Neural cell (in vitro differentiated cells): ENCODE measurements around the gene ADGRL3. TPM values are rescaled to one million over a fixed set of nuclear protein-coding genes. Genes with fewer than 3 reads are reported as not detected.

Experiments used
- H2AFZ ChIP-seq: fragments of 200-600, 300-800 bp; sonication (generic), shearing (Covaris generic); 2 replicates; pipeline ENCODE4 v1.6.0; 2014; ENCODE audit warnings: low read depth, mild to moderate bottlenecking, antibody characterized with exemption, low read length, moderate library complexity
- H3F3A ChIP-seq: fragments of 200-600 bp; shearing (Covaris generic); 2 replicates; pipeline ENCODE4 v1.6.1; 2016; ENCODE audit warnings: mild to moderate bottlenecking, moderate library complexity, mixed read lengths, antibody characterized with exemption, low read length; ENCODE audit not compliant: insufficient read depth, poor library complexity, severe bottlenecking
- H3K27ac ChIP-seq: fragments of 200-600, 300-800 bp; sonication (generic), shearing (Covaris generic); 2 replicates; pipeline ENCODE4 v1.5.1; 2014; ENCODE audit warnings: mild to moderate bottlenecking, low read length, moderate library complexity
- H3K27me3 ChIP-seq: fragments of 300-800, 200-600 bp; sonication (generic), shearing (Covaris generic); 2 replicates; pipeline ENCODE4 v1.6.0; 2014; ENCODE audit warnings: mild to moderate bottlenecking, low read depth, low read length, moderate library complexity; ENCODE audit not compliant: insufficient read depth
- H3K36me3 ChIP-seq: fragments of 300-800, 200-600 bp; sonication (generic), shearing (Covaris generic); 2 replicates; pipeline ENCODE4 v1.5.1; 2014; ENCODE audit warnings: mild to moderate bottlenecking, antibody characterized with exemption, low read length, moderate library complexity; ENCODE audit not compliant: insufficient read depth
- H3K4me2 ChIP-seq: fragments of 300-800, 200-600 bp; sonication (generic), shearing (Covaris generic); 2 replicates; pipeline ENCODE4 v1.6.0; 2014; ENCODE audit warnings: mild to moderate bottlenecking, low read length
- H3K4me3 ChIP-seq: fragments of 300-800, 200-600 bp; sonication (generic), shearing (Covaris generic); 2 replicates; pipeline ENCODE4 v1.5.1; 2014; ENCODE audit warnings: mild to moderate bottlenecking, low read length, moderate library complexity
- H3K79me2 ChIP-seq: fragments of 200-600 bp; shearing (Covaris generic); replicated peaks from 2 replicates; pipeline ENCODE4 v1.6.0; 2014; ENCODE audit warnings: mild to moderate bottlenecking, low read length, moderate library complexity; ENCODE audit not compliant: insufficient read depth
- H3K9ac ChIP-seq: fragments of 300-800, 200-600 bp; sonication (generic), shearing (Covaris generic); 2 replicates; pipeline ENCODE4 v1.6.1; 2016; ENCODE audit warnings: mild to moderate bottlenecking, low read length, mixed read lengths
- H3K9me2 ChIP-seq: fragments of 200-600 bp; shearing (Covaris generic); 2 replicates; pipeline ENCODE4 v1.6.1; 2016; ENCODE audit warnings: mild to moderate bottlenecking, low read length, mixed read lengths; ENCODE audit not compliant: insufficient read depth
- H3K9me3 ChIP-seq: fragments of 200-600, 300-800 bp; sonication (generic), shearing (Covaris generic); 2 replicates; pipeline ENCODE4 v1.6.1; 2016; ENCODE audit warnings: mild to moderate bottlenecking, mixed run types, low read length, moderate library complexity, mixed read lengths
- H4K20me1 ChIP-seq: fragments of 200-600 bp; shearing (Covaris generic); 2 replicates; pipeline ENCODE4 v1.6.1; 2016; ENCODE audit warnings: mild to moderate bottlenecking, mixed run types; ENCODE audit not compliant: insufficient read depth
- EP300 ChIP-seq: fragments of 450-650 bp; conservative IDR thresholded peaks from 2 replicates; pipeline ENCODE4 v1.6.1; 2014; ENCODE audit warnings: antibody characterized with exemption, mild to moderate bottlenecking, moderate library complexity; ENCODE audit not compliant: poor library complexity, severe bottlenecking
- EZH2 ChIP-seq: fragments of 200-600, 300-800 bp; shearing (Covaris generic), sonication (generic); IDR thresholded peaks from 2 replicates; pipeline ENCODE4 v1.6.1; 2014; ENCODE audit warnings: antibody characterized with exemption, low read length, borderline replicate concordance, mild to moderate bottlenecking; ENCODE audit not compliant: insufficient read depth, poor library complexity, severe bottlenecking
- MXI1 ChIP-seq: fragments of 450-650 bp; conservative IDR thresholded peaks from 2 replicates; pipeline ENCODE4 v1.6.1; 2014; ENCODE audit warnings: antibody characterized with exemption, mild to moderate bottlenecking; ENCODE audit not compliant: poor library complexity, severe bottlenecking
- POLR2AphosphoS5 ChIP-seq: IDR thresholded peaks from 2 replicates; pipeline ENCODE4 v1.6.1; 2012
- RAD21 ChIP-seq: fragments of 450-650 bp; conservative IDR thresholded peaks from 2 replicates; pipeline ENCODE4 v1.6.1; 2014; ENCODE audit warnings: antibody characterized with exemption, mild to moderate bottlenecking, moderate library complexity
- TAF1 ChIP-seq: IDR thresholded peaks from 2 replicates; pipeline ENCODE4 v1.6.1; 2012; ENCODE audit warnings: low read depth
- polyA plus RNA-seq: library from polyadenylated mRNA; depleted of rRNA; stranded (reverse); fragments of >200 nt; gene quantifications from 2 replicates; pipeline ENCODE4 v1.2.3, GENCODE V29; 2014
- TF ChIP-seq, protein P1 (sequence below): IDR thresholded peaks from 2 replicates; pipeline ENCODE4 v1.6.1; 2012; ENCODE audit warnings: borderline replicate concordance
- TF ChIP-seq, protein P2 (sequence below): fragments of 450-650 bp; IDR thresholded peaks from 2 replicates; pipeline ENCODE4 v1.5.1; 2014; ENCODE audit warnings: antibody characterized with exemption, mild to moderate bottlenecking, moderate library complexity; ENCODE audit not compliant: poor library complexity, severe bottlenecking

ADGRL3 gene
- polyA plus RNA-seq, 1 donor from 2014 or later, result 99.4 TPM

- no peak overlapping the region for H3K4me3 ChIP-seq
These were observed 227.8 kb downstream of the ADGRL3 start for GRCh38 chr4:61427818-61428495.

DNA sequence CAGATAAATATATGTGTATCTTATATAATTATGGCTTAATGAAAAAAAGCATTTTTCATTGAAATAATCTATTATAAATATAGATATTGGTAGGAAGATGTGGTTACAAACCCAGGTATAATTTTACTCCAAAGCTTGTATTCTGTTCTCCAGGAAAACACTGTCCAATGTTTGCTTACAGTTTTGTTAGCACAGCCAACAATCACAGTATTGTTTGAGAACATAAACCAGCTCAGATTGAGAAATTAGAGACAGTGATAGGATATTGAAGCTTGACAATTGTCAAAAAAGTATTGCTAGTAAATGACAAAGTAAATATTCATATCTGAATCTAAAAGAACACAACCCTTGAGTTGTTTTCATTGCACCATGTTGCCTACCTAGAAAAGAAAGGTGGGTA is 228.8 kb downstream of the ADGRL3 start:
- Histone ChIP-seq H4K20me1 (no peaks in the 10 kb centered on the region), H3K9ac (no peak overlapping the region), H3K9me3 (no peaks in the 10 kb centered on the region), H3K79me2 (no peaks in the 10 kb centered on the region), H3K27ac (no peak overlapping the region), H3K27me3 (no peaks in the 10 kb centered on the region), H3K9me2 (no peaks in the 10 kb centered on the region), H3K4me3 (no peak overlapping the region), H3K4me2 (no peak overlapping the region), H2AFZ (no peak overlapping the region), H3F3A (no peaks in the 10 kb centered on the region), H3K36me3 (no peaks in the 10 kb centered on the region)
- TF ChIP-seq RAD21, result no peak
- TF ChIP-seq TAF1, result no peak
- TF ChIP-seq, protein P1, sequence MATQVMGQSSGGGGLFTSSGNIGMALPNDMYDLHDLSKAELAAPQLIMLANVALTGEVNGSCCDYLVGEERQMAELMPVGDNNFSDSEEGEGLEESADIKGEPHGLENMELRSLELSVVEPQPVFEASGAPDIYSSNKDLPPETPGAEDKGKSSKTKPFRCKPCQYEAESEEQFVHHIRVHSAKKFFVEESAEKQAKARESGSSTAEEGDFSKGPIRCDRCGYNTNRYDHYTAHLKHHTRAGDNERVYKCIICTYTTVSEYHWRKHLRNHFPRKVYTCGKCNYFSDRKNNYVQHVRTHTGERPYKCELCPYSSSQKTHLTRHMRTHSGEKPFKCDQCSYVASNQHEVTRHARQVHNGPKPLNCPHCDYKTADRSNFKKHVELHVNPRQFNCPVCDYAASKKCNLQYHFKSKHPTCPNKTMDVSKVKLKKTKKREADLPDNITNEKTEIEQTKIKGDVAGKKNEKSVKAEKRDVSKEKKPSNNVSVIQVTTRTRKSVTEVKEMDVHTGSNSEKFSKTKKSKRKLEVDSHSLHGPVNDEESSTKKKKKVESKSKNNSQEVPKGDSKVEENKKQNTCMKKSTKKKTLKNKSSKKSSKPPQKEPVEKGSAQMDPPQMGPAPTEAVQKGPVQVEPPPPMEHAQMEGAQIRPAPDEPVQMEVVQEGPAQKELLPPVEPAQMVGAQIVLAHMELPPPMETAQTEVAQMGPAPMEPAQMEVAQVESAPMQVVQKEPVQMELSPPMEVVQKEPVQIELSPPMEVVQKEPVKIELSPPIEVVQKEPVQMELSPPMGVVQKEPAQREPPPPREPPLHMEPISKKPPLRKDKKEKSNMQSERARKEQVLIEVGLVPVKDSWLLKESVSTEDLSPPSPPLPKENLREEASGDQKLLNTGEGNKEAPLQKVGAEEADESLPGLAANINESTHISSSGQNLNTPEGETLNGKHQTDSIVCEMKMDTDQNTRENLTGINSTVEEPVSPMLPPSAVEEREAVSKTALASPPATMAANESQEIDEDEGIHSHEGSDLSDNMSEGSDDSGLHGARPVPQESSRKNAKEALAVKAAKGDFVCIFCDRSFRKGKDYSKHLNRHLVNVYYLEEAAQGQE, result no peak
- TF ChIP-seq, protein P2, sequence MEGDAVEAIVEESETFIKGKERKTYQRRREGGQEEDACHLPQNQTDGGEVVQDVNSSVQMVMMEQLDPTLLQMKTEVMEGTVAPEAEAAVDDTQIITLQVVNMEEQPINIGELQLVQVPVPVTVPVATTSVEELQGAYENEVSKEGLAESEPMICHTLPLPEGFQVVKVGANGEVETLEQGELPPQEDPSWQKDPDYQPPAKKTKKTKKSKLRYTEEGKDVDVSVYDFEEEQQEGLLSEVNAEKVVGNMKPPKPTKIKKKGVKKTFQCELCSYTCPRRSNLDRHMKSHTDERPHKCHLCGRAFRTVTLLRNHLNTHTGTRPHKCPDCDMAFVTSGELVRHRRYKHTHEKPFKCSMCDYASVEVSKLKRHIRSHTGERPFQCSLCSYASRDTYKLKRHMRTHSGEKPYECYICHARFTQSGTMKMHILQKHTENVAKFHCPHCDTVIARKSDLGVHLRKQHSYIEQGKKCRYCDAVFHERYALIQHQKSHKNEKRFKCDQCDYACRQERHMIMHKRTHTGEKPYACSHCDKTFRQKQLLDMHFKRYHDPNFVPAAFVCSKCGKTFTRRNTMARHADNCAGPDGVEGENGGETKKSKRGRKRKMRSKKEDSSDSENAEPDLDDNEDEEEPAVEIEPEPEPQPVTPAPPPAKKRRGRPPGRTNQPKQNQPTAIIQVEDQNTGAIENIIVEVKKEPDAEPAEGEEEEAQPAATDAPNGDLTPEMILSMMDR, result no peak
- TF ChIP-seq MXI1, result no peak

More at GRCh38 chr4:61427818-61428495, 227.8 kb downstream of the ADGRL3 start:
- H3K9me2 ChIP-seq, result no peaks in the 10 kb centered on the region
- no peaks in the 10 kb centered on the region for H3K79me2 ChIP-seq
- H3K27ac ChIP-seq, result no peak overlapping the region
- H3K27me3 ChIP-seq, result no peaks in the 10 kb centered on the region
- H2AFZ ChIP-seq, result no peak overlapping the region
- H3K9ac ChIP-seq, result no peak overlapping the region
- no peaks in the 10 kb centered on the region for H3K36me3 ChIP-seq
- H3F3A ChIP-seq, result no peaks in the 10 kb centered on the region
- H4K20me1 ChIP-seq, result no peaks in the 10 kb centered on the region
- no peak overlapping the region for H3K4me2 ChIP-seq
- H3K9me3 ChIP-seq, result no peaks in the 10 kb centered on the region
- TF ChIP-seq TAF1 (no peak), MXI1 (no peak), EZH2 (no peak), POLR2AphosphoS5 (no peak), EP300 (no peak), RAD21 (no peak)
- TF ChIP-seq, protein P2, result no peak
- TF ChIP-seq, protein P1, result no peak
